Kidney (tissue), 14 donors: ENCODE data around the gene ANO4. TPM values are rescaled to one million over a fixed set of nuclear protein-coding genes. Genes with fewer than 3 reads are reported as not detected.

Source experiments
- DNase-seq, 5 donors: peaks; one replicate each; pipeline ENCODE4 v3.0.0-alpha.2; 2013 to 2020
- FAIRE-seq: peaks from 2 replicates; lab custom pipeline; 2012; peaks lifted over from hg19 to GRCh38; lab: Jason Lieb, UNC
- H3K27ac ChIP-seq, 2 donors: one replicate each; pipeline ENCODE4 v1.7.0; 2013; ENCODE audit warnings: low read depth in 2 of 2, low read length in 2 of 2, inconsistent platforms in 1 of 2
- H3K27me3 ChIP-seq: one replicate; pipeline ENCODE4 v1.7.1; 2013; ENCODE audit warnings: low read length, inconsistent platforms; ENCODE audit not compliant: control insufficient read depth, insufficient read depth
- H3K36me3 ChIP-seq, 3 donors: one replicate each; pipeline versions ENCODE4 v1.7.0 to v1.7.1; 2013; ENCODE audit warnings: low read length in 3 of 3, control low read depth in 1 of 3, inconsistent platforms in 1 of 3; ENCODE audit not compliant: insufficient read depth in 3 of 3, control insufficient read depth in 2 of 3
- H3K4me1 ChIP-seq, 3 donors: one replicate each; pipeline versions ENCODE4 v1.7.0 to v1.7.1; 2013; ENCODE audit warnings: low read length in 3 of 3, inconsistent platforms in 1 of 3, low read depth in 1 of 3; ENCODE audit not compliant: control insufficient read depth in 2 of 3, insufficient read depth in 2 of 3
- H3K4me3 ChIP-seq, 3 donors: one replicate each; pipeline versions ENCODE4 v1.7.0 to v1.8.1; 2013; ENCODE audit warnings: low read length in 3 of 3, control low read depth in 1 of 3, inconsistent platforms in 1 of 3
- H3K9ac ChIP-seq, 3 donors: one replicate each; pipeline versions ENCODE4 v1.7.0 to v1.7.1; 2013; ENCODE audit warnings: low read length in 3 of 3, control low read depth in 1 of 3, inconsistent platforms in 1 of 3
- H3K9me3 ChIP-seq, 3 donors: one replicate each; pipeline versions ENCODE4 v1.7.0 to v1.7.1; 2013; ENCODE audit warnings: low read length in 3 of 3, control low read depth in 1 of 3, inconsistent platforms in 1 of 3; ENCODE audit not compliant: control insufficient read depth in 2 of 3, insufficient read depth in 1 of 3
- intact Hi-C: fragments of 100-400 bp; cut with DNase I; formaldehyde crosslinking; loops from one replicate; pipeline ENCODE4 v1.11.1; 2022
- polyA plus RNA-seq: library from polyadenylated mRNA; stranded (reverse); fragments of 350-450 nt; fragmentation: Illumina TruSeq; extraction: RNeasy Lipid Tissue Mini Kit (QIAGEN cat#74804); gene quantifications from one replicate; pipeline ENCODE4 v1.2.3, GENCODE V29; 2014; ENCODE audit warnings: low read depth, low replicate concordance; ENCODE audit not compliant: insufficient read depth
- total RNA-seq: library from RNA; stranded (reverse); fragmentation: NEBNext Ultra II Directional; extraction: Animal tissue kit (Norgen Biotek cat#: 25700); gene quantifications from one replicate; pipeline ENCODE4 v1.2.1, GENCODE V29; 2021
- TF ChIP-seq, protein P1 (sequence below): IDR thresholded peaks from 3 replicates; pipeline ENCODE4 v1.5.1; 2012; ENCODE audit warnings: mild to moderate bottlenecking, moderate library complexity, borderline replicate concordance; ENCODE audit not compliant: insufficient read depth; ENCODE audit errors: extremely low read depth
- donor health status: control.
- donor health status: control.
- donor health status: control.
- donor health status: control.
- donor health status: control.
- donor health status: DM: yes; HTN: yes; CAD: no.
- donor health status: Normal renal cell carcinoma (clear cell type).

Gene ANO4
- total and polyA plus RNA-seq, 2 donors from 2014 or later: 0.82 to 2.9 TPM

DNA sequence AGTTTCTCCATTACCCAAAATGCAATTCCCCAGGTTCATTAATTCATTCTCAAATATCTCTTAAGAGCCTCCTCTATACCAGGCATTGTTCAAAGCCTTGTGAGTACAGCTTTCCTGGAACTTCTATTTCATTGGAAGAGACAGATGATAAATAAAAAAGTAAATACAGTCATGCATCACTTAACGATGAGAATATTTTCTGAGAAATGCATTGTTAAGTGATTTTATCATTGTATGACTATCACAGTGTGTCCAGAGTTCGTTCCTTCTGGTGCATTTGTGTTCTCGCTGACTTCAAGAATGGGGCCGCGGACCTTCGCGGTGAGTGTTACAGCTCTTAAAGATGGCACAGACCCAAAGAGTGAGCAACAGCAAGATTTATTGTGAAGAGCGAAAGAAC, 66.0 kb downstream of the ANO4 start:
- FAIRE-seq: no peak
- H3K4me3 ChIP-seq: no peak overlapping the region
- intact Hi-C loops: no loop called here
- no peaks in the 10 kb centered on the region for H3K27me3 ChIP-seq
- H3K9ac ChIP-seq: no peak overlapping the region
- no peak overlapping the region for H3K27ac ChIP-seq
- TF ChIP-seq, protein P1, sequence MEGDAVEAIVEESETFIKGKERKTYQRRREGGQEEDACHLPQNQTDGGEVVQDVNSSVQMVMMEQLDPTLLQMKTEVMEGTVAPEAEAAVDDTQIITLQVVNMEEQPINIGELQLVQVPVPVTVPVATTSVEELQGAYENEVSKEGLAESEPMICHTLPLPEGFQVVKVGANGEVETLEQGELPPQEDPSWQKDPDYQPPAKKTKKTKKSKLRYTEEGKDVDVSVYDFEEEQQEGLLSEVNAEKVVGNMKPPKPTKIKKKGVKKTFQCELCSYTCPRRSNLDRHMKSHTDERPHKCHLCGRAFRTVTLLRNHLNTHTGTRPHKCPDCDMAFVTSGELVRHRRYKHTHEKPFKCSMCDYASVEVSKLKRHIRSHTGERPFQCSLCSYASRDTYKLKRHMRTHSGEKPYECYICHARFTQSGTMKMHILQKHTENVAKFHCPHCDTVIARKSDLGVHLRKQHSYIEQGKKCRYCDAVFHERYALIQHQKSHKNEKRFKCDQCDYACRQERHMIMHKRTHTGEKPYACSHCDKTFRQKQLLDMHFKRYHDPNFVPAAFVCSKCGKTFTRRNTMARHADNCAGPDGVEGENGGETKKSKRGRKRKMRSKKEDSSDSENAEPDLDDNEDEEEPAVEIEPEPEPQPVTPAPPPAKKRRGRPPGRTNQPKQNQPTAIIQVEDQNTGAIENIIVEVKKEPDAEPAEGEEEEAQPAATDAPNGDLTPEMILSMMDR: no peak
- no peaks in the 10 kb centered on the region for H3K4me1 ChIP-seq
- H3K36me3 ChIP-seq: no peaks in the 10 kb centered on the region
- no peak for DNase-seq
- H3K9me3 ChIP-seq: no peaks in the 10 kb centered on the region

DNA sequence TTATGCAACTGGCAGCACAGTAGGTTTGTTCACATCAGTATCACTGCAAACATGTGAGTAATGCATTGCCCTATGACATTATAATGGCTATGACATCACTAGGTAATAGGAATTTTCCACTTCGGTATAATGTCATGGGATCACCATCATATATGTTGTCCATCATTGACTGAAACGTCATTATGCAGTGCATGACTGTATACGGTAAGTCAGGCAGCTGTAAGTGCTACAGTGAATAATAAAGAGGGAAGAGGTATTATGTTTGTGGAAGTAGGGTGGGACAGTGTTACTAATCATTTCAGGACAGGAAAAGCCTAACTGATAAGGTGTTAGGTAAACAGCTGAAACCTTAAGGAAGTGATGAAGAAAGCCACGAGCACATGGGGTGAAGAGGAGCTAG, 68.1 kb downstream of the ANO4 start:
- TF ChIP-seq, protein P1: no peak
- Histone ChIP-seq H3K9me3 (no peaks in the 10 kb centered on the region), H3K27me3 (no peaks in the 10 kb centered on the region), H3K27ac (no peak overlapping the region), H3K4me3 (no peak overlapping the region), H3K36me3 (no peaks in the 10 kb centered on the region), H3K4me1 (no peaks in the 10 kb centered on the region), H3K9ac (no peak overlapping the region)
- no peak for DNase-seq
- intact Hi-C loops: no loop called here
- no peak for FAIRE-seq

DNA sequence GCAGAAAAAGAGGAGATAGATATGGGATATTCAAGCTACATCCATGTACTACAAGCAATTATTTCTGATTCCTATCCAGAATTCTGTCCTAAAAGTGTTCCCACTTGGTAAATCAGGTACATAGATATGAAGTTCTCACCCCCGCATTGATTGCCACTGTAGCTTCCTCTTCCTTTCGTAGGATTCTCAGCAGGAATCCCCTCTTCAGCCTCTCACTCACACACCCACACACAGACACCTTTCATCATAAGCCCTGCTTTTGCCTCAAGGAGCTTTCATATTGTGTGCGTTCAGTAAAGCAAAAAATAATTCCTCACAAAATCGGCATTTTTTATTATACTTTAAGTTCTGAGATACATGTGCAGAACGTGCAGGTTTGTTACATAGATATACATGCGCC, 69.8 kb downstream of the ANO4 start:
- H3K4me3 ChIP-seq: no peak overlapping the region
- H3K9ac ChIP-seq: no peak overlapping the region
- DNase-seq: no peak
- TF ChIP-seq, protein P1: no peak
- H3K9me3 ChIP-seq: no peaks in the 10 kb centered on the region
- H3K27me3 ChIP-seq: no peaks in the 10 kb centered on the region
- no peak overlapping the region for H3K27ac ChIP-seq
- intact Hi-C loops: no loop called here
- no peaks in the 10 kb centered on the region for H3K36me3 ChIP-seq
- H3K4me1 ChIP-seq: no peaks in the 10 kb centered on the region
- no peak for FAIRE-seq
